Natural killer cell (primary cell): ENCODE measurements around the gene SLC6A17. TPM values are rescaled to one million over a fixed set of nuclear protein-coding genes. Genes with fewer than 3 reads are reported as not detected.

Experiments used
- ATAC-seq, 3 donors: fragments of 150-1000 bp in 2 of 3; fragments of 200-7000 bp in 1 of 3; cut with Tn5 transposase; 1 replicate in 1 of 3; 2 replicates in 2 of 3; pipeline ENCODE4 v1.10.0; 2021; ENCODE audit warnings: mild to moderate bottlenecking in 2 of 3, moderate library complexity in 2 of 3
- DNase-seq, 2 donors: peaks; one replicate each; pipeline versions ENCODE4 v3.0.0 to v3.0.0-alpha.2; 2013 to 2021; ENCODE audit warnings: mixed read lengths in 1 of 2
- H3K27ac ChIP-seq: one replicate; pipeline ENCODE4 v1.5.1; 2013; ENCODE audit warnings: mild to moderate bottlenecking, low read length
- H3K27me3 ChIP-seq: one replicate; pipeline ENCODE4 v1.6.1; 2013; ENCODE audit warnings: low read length; ENCODE audit not compliant: control insufficient read depth, insufficient read depth
- H3K36me3 ChIP-seq: one replicate; pipeline ENCODE4 v1.6.1; 2013; ENCODE audit warnings: low read length; ENCODE audit not compliant: control insufficient read depth, insufficient read depth
- H3K4me1 ChIP-seq: one replicate; pipeline ENCODE4 v1.6.1; 2013; ENCODE audit warnings: low read length; ENCODE audit not compliant: control insufficient read depth, insufficient read depth
- H3K4me3 ChIP-seq: one replicate; pipeline ENCODE4 v1.5.1; 2013; ENCODE audit warnings: low read length
- H3K9me3 ChIP-seq: one replicate; pipeline ENCODE4 v1.6.1; 2013; ENCODE audit warnings: low read length; ENCODE audit not compliant: control insufficient read depth, insufficient read depth
- H3K27ac Mint-ChIP-seq, 2 donors: one replicate each; pipeline ENCODE4 v1.8.0; 2022; ENCODE audit warnings: mild to moderate bottlenecking in 2 of 2, mixed read lengths in 2 of 2, moderate library complexity in 1 of 2
- H3K27me3 Mint-ChIP-seq, 2 donors: one replicate each; pipeline ENCODE4 v1.8.0; 2022; ENCODE audit warnings: low read depth in 2 of 2, mixed read lengths in 2 of 2
- H3K36me3 Mint-ChIP-seq: one replicate; pipeline ENCODE4 v1.8.0; 2022; ENCODE audit warnings: mixed read lengths
- H3K4me1 Mint-ChIP-seq, 2 donors: one replicate each; pipeline ENCODE4 v1.8.0; 2022; ENCODE audit warnings: mixed read lengths in 2 of 2
- H3K4me3 Mint-ChIP-seq: one replicate; pipeline ENCODE4 v1.8.0; 2022; ENCODE audit warnings: mild to moderate bottlenecking, moderate library complexity, mixed read lengths
- H3K9me3 Mint-ChIP-seq, 2 donors: one replicate each; pipeline ENCODE4 v1.8.0; 2022; ENCODE audit warnings: mixed read lengths in 2 of 2
- CTCF ChIP-seq: fragments of 200-600 bp; IDR thresholded peaks from one replicate; pipeline ENCODE4 v1.8.0; 2022; ENCODE audit warnings: antibody characterized with exemption
- WGBS: methylation state at CpG from one replicate; pipeline ENCODE4 v1.1.7; 2013; ENCODE audit warnings: missing lambda C conversion rate; ENCODE audit not compliant: insufficient coverage; 5-methylcytosine and 5-hydroxymethylcytosine counted together
- intact Hi-C: fragments of 100-400 bp; cut with micrococcal nuclease; formaldehyde crosslinking; loops from one replicate; pipeline ENCODE4 v1.14.2; 2022
- total RNA-seq, 4 donors: library from RNA; stranded (reverse); fragments of 120-200 nt in 1 of 4; gene quantifications; one replicate each; pipeline versions ENCODE4 v1.2.3 to v1.2.4, GENCODE V29; 2013 to 2022

SLC6A17 gene
- total RNA-seq, 3 donors from 2014 or later (not counting 1 experiment from before 2014, with no cell fraction given): not detected

GRCh38 chr1:110197905-110198629 is 47.8 kb downstream of the SLC6A17 start:
- WGBS: 93% methylated on average over 23 of the region's 23 CpGs
- peaks cover 4% of the 10 kb centered on the region for H3K4me1 ChIP-seq
- intact Hi-C loops: loop anchor here (1.0 kb wide), 1 partner anchor 262 kb away; no protein-coding TSS in a partner anchor
- no peak overlapping the region for H3K27ac ChIP-seq
- Mint-ChIP-seq H3K4me1 (peaks cover 7 to 8% of the 10 kb centered on the region in 2 donors), H3K36me3 (no peaks in the 10 kb centered on the region), H3K9me3 (no peaks in the 10 kb centered on the region), H3K27me3 (no peaks in the 10 kb centered on the region), H3K4me3 (no peak overlapping the region), H3K27ac (no peak overlapping the region)
- H3K27me3 ChIP-seq: no peaks in the 10 kb centered on the region
- no peak for ATAC-seq
- no peak overlapping the region for H3K4me3 ChIP-seq
- no peak for TF ChIP-seq CTCF
- H3K36me3 ChIP-seq: no peaks in the 10 kb centered on the region
- DNase-seq: no peak
- H3K9me3 ChIP-seq: no peaks in the 10 kb centered on the region

- H3K27me3 Mint-ChIP-seq: no peaks in the 10 kb centered on the region
- H3K9me3 ChIP-seq: no peaks in the 10 kb centered on the region
- H3K36me3 Mint-ChIP-seq: no peaks in the 10 kb centered on the region
- TF ChIP-seq CTCF: no peak
- H3K27ac Mint-ChIP-seq: no peak overlapping the region
- no peak overlapping the region for H3K4me3 Mint-ChIP-seq
- DNase-seq (no peak), ATAC-seq (no peak)
- H3K4me3 ChIP-seq: no peak overlapping the region
- H3K27me3 ChIP-seq: no peaks in the 10 kb centered on the region
- peaks cover 7% of the 10 kb centered on the region for H3K4me1 ChIP-seq
- H3K9me3 Mint-ChIP-seq: no peaks in the 10 kb centered on the region
- H3K27ac ChIP-seq: no peak overlapping the region
- intact Hi-C loops: no loop called here
- 94% methylated on average over 2 of the region's 2 CpGs for WGBS
- peaks cover 10 to 11% of the 10 kb centered on the region in 2 donors for H3K4me1 Mint-ChIP-seq
- H3K36me3 ChIP-seq: no peaks in the 10 kb centered on the region
These were observed 48.5 kb downstream of the SLC6A17 start for GRCh38 chr1:110198746-110199145.

- Histone ChIP-seq H3K27me3 (no peaks in the 10 kb centered on the region), H3K27ac (no peak overlapping the region), H3K36me3 (no peaks in the 10 kb centered on the region), H3K9me3 (no peaks in the 10 kb centered on the region), H3K4me1 (peaks cover 7% of the 10 kb centered on the region), H3K4me3 (no peak overlapping the region)
- H3K4me3 Mint-ChIP-seq: no peak overlapping the region
- WGBS: no CpG with 5 or more reads among the region's 2 CpGs
- H3K4me1 Mint-ChIP-seq: peaks cover 10 to 11% of the 10 kb centered on the region in 2 donors
- H3K27ac Mint-ChIP-seq: no peak overlapping the region
- no peaks in the 10 kb centered on the region for H3K9me3 Mint-ChIP-seq
- H3K27me3 Mint-ChIP-seq: no peaks in the 10 kb centered on the region
- intact Hi-C loops: no loop called here
- DNase-seq (no peak), ATAC-seq (no peak)
- H3K36me3 Mint-ChIP-seq: no peaks in the 10 kb centered on the region
- no peak for TF ChIP-seq CTCF
These were observed 49.9 kb downstream of the SLC6A17 start for GRCh38 chr1:110200190-110200589.

GRCh38 chr1:110200666-110201065 is 50.4 kb downstream of the SLC6A17 start:
- Mint-ChIP-seq H3K27me3 (no peaks in the 10 kb centered on the region), H3K9me3 (no peaks in the 10 kb centered on the region), H3K4me1 (peaks cover 10 to 11% of the 10 kb centered on the region in 2 donors), H3K36me3 (no peaks in the 10 kb centered on the region), H3K4me3 (no peak overlapping the region), H3K27ac (no peak overlapping the region)
- TF ChIP-seq CTCF: no peak
- ATAC-seq (no peak), DNase-seq (no peak)
- Histone ChIP-seq H3K27me3 (no peaks in the 10 kb centered on the region), H3K9me3 (no peaks in the 10 kb centered on the region), H3K4me1 (peaks cover 7% of the 10 kb centered on the region), H3K36me3 (no peaks in the 10 kb centered on the region), H3K27ac (no peak overlapping the region), H3K4me3 (no peak overlapping the region)
- intact Hi-C loops: no loop called here
- WGBS: 86% methylated on average over 12 of the region's 14 CpGs
